GM21390 (cell line): ENCODE results near the gene RHBDD1.
A peak's percentile ranks its signal among the peaks of the same experiment; 100 is the strongest.

ENCODE experiments used
- ATAC-seq: cut with Tn5 transposase; IDR thresholded peaks from one replicate; pipeline ENCODE4 v1.9.1; 2021; ENCODE audit not compliant: unreplicated experiment

RHBDD1 gene

GRCh38 chr2:226845386-226846116, 9.7 kb downstream of the RHBDD1 start:
- peak; percentile 58 for ATAC-seq

GRCh38 chr2:226847090-226847489, 11.2 kb downstream of the RHBDD1 start:
- ATAC-seq: no peak

GRCh38 chr2:226847511-226847910, 11.7 kb downstream of the RHBDD1 start:
- ATAC-seq: no peak

- no peak for ATAC-seq
These were observed 13.5 kb downstream of the RHBDD1 start for GRCh38 chr2:226849349-226849748.

- ATAC-seq: no peak
These were observed 14.2 kb downstream of the RHBDD1 start for GRCh38 chr2:226850024-226850423.

- ATAC-seq: no peak
These were observed 19.9 kb downstream of the RHBDD1 start for GRCh38 chr2:226855787-226856186.

- ATAC-seq: peak; percentile 39
These were observed 24.2 kb downstream of the RHBDD1 start for GRCh38 chr2:226860087-226860486.

- peak; percentile 69 for ATAC-seq
These were observed 26.8 kb downstream of the RHBDD1 start for GRCh38 chr2:226862623-226863022.

- no peak for ATAC-seq
These were observed 29.4 kb downstream of the RHBDD1 start for GRCh38 chr2:226865273-226865672.

GRCh38 chr2:226865710-226866109, 29.9 kb downstream of the RHBDD1 start:
- no peak for ATAC-seq

- ATAC-seq: no peak
These were observed 32.7 kb downstream of the RHBDD1 start for GRCh38 chr2:226868331-226869162.

- no peak for ATAC-seq
These were observed 33.5 kb downstream of the RHBDD1 start for GRCh38 chr2:226869371-226869770.

GRCh38 chr2:226873051-226873620, 37.3 kb downstream of the RHBDD1 start:
- peak; percentile 68 for ATAC-seq

GRCh38 chr2:226873826-226874225, 38.0 kb downstream of the RHBDD1 start:
- ATAC-seq: peak; percentile 2

GRCh38 chr2:226874749-226875148, 38.9 kb downstream of the RHBDD1 start:
- ATAC-seq: no peak

- ATAC-seq: no peak
These were observed 39.8 kb downstream of the RHBDD1 start for GRCh38 chr2:226875438-226876225.

- ATAC-seq: no peak
These were observed 41.6 kb downstream of the RHBDD1 start for GRCh38 chr2:226877491-226877890.

GRCh38 chr2:226881287-226881686, 45.4 kb downstream of the RHBDD1 start:
- no peak for ATAC-seq

- ATAC-seq: no peak
These were observed 46.8 kb downstream of the RHBDD1 start for GRCh38 chr2:226882606-226883005.

- ATAC-seq: no peak
These were observed 47.5 kb downstream of the RHBDD1 start for GRCh38 chr2:226883296-226883795.

GRCh38 chr2:226884166-226884565, 48.3 kb downstream of the RHBDD1 start:
- no peak for ATAC-seq
